MG63 (cell line): ENCODE data around the gene KIF5A. TPM values are rescaled to one million over a fixed set of nuclear protein-coding genes. Genes with fewer than 3 reads are reported as not detected.
"Not testable (repeated sequence)": the region's sequence is repeated elsewhere in the genome, so short reads cannot be mapped to it uniquely, and the experiment has no call there.

Source experiments
- DNase-seq: peaks from one replicate; pipeline ENCODE4 v3.0.0-alpha.2; 2020
- H3K27me3 ChIP-seq: fragments of 250-450 bp; sonication (Bioruptor Pico); 2 replicates; pipeline ENCODE4 v1.5.1; 2020; ENCODE audit warnings: mild to moderate bottlenecking, moderate library complexity
- H3K36me3 ChIP-seq: fragments of 250-450 bp; sonication (Bioruptor Pico); 2 replicates; pipeline ENCODE4 v1.5.1; 2020; ENCODE audit warnings: mild to moderate bottlenecking, moderate library complexity
- H3K4me3 ChIP-seq: fragments of 250-450 bp; sonication (Bioruptor Pico); 2 replicates; pipeline ENCODE4 v1.5.1; 2020; ENCODE audit warnings: mild to moderate bottlenecking, moderate library complexity
- H3K9me3 ChIP-seq: fragments of 250-450 bp; sonication (Bioruptor Pico); 2 replicates; pipeline ENCODE4 v1.5.1; 2020; ENCODE audit warnings: mild to moderate bottlenecking, moderate library complexity
- total RNA-seq: library from RNA; depleted of rRNA; stranded (reverse); fragments of >200 nt; shearing (Covaris generic); gene quantifications from 2 replicates; pipeline ENCODE4 v1.2.3, GENCODE V29; 2014; ENCODE audit warnings: low replicate concordance

KIF5A gene
- total RNA-seq, 1 experiment from 2014 or later: not detected

DNA sequence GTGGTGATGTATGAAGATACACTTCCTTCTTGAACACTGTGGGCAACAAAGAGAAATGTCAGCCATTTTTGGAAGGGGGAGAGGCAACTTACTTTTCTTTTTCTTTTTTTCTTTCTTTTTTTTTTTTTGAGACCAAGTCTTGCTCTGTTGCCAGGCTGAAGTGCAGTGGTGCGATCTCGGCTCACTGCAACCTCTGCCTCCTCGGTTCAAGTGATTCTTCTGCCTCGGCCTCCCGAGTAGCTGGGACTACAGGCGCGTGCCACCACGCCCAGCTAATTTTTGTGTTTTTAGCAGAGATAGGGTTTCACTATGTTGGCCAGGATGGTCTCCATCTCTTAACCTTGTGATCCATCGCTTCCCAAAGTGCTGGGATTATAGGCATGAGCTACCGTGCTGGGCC, 32.1 kb upstream of the KIF5A start:
- not testable (repeated sequence) for H3K4me3 ChIP-seq, H3K27me3 ChIP-seq, DNase-seq, H3K9me3 ChIP-seq
- peaks cover 69% of the 10 kb centered on the region for H3K36me3 ChIP-seq

DNA sequence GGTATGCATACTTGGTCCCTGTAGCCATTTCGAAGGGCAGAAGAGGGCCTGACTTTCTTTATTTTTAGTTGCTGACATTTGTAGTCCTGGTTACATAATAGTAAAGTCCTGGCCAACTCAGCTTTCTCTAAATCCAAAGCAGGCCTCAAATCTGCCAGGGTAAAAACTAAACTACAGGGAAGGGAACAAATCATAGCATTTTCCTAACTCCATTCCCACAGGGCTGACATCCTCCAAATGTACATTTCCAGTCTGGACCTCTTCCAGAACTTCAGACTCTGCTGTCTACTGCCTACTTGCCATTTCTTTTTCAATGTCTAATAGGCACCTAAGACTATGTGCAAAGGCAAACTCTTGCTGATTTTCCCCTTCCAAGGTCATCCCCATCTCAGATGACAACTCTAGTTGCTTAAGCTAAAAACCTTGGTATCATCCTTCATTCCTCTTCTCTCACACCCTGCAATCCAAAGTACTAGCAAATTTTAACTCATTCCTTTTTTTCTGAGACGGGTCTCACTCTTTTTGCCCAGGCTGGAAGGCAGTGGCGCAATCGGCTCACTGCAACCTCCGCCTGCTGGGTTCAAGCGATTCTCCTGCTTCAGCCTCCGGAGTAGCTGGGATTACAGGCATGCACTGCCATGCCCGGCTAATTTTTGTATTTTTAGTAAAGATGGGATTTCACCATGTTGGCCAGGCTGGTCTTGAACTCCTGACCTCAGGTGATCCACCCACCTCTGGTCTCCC, 31.5 kb upstream of the KIF5A start:
- no peak for DNase-seq
- H3K36me3 ChIP-seq: peaks cover 64% of the 10 kb centered on the region

DNA sequence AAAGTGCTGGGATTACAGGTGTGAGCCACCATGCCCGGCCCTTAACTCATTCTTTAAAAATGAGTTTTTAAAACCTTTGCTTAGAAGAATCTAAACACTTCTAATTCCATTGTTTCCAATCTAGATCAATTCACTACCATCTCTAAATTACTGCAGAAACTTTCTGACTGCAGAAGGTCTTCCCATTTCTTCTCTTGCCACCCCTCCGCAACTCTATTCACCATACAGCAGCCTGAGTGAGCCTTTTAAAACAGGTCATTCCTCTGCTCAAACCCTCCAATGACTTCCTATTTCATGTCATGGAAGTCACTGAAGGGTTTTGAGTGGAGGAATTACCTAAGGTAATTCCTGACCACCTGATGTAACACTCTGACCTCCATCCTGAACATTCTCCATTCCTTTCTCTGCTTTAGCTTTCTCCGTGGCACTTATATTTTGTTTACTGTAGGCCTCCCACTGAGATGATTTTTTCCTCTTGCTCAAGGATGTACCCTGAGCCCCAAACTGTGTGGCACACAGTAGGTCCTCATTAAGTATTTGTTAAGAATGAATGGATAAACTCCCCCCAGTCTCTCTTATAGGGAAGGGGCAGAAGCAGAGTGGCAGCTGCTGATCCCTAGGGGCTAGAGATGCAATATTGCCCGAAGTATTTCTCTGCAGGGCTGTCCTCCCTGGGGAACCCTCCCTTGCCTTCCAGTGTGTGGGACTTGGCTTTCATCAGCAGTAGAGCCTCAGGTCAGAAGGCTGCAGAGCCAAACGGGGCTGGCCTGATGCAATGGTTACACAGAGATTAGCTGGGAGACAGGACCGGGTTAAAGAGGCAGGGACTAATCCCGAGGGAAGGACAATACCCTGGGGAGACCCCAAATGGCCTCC, 30.7 kb upstream of the KIF5A start:
- H3K27me3 ChIP-seq: no peaks in the 10 kb centered on the region

More for the DNA sequence above, 31.5 kb upstream of the KIF5A start:
- H3K9me3 ChIP-seq: no peaks in the 10 kb centered on the region
- H3K4me3 ChIP-seq: peak overlapping the region; percentile 93
- H3K27me3 ChIP-seq: no peaks in the 10 kb centered on the region

DNA sequence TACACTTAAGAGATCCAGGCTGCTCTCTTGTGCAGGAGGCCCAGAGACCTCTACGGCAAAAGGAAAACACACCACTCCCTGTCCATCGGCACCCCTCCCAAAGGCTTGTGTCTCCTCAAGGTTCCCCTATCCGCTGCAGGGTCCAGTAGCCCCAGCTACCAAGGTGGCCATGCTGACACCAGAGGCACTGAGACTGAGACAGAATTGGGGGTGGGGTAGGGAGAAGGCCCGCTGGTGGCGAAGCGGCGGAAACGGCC, 30.1 kb upstream of the KIF5A start:
- DNase-seq: no peak
- no peaks in the 10 kb centered on the region for H3K27me3 ChIP-seq
- H3K9me3 ChIP-seq: no peaks in the 10 kb centered on the region
- peak overlapping the region; percentile 93 for H3K4me3 ChIP-seq
- H3K36me3 ChIP-seq: peaks cover 67% of the 10 kb centered on the region

More for the DNA sequence above, 30.7 kb upstream of the KIF5A start:
- Histone ChIP-seq H3K4me3 (peak overlapping the region; percentile 93), H3K9me3 (no peaks in the 10 kb centered on the region), H3K36me3 (peaks cover 67% of the 10 kb centered on the region)
- peak; percentile 47 for DNase-seq

GRCh38 chr12:57520053-57520818, 29.6 kb upstream of the KIF5A start, which contains the start of gene DDIT3:
TSS of gene DDIT3 (minus strand) at chr12:57520514. CDS start at chr12:57517406, 3,108 bp downstream.
- H3K36me3 ChIP-seq: peaks cover 65% of the 10 kb centered on the region
- DNase-seq: peak; percentile 98

DNA sequence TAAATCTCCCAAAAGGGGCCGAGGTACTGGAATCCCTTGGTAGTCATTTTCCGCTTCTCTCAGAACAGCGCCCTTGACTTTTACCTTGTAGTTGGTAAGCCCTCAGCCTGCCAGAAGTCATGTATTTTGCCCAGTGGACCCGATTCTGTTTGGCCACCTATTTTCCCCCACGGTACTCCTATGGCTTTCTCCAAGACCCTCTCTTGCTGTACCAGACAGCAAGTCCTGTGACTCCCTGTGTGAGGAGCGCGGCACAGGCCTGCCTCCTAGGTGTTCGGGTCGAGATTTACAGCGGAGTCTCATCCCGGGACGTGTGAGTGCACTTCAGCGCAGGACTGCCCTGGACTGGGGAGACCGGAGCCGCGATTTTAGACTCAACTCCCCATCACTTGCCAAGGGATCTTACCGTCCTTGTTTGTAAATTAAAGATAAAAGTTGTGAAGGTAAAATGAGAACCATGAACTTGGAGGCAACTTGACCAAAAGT, 28.3 kb upstream of the KIF5A start:
- Histone ChIP-seq H3K4me3 (peak overlapping the region; percentile 77), H3K36me3 (peaks cover 58% of the 10 kb centered on the region), H3K9me3 (no peaks in the 10 kb centered on the region), H3K27me3 (no peaks in the 10 kb centered on the region)
- DNase-seq: peak; percentile 39

More at GRCh38 chr12:57520053-57520818, 29.6 kb upstream of the KIF5A start, which contains the start of gene DDIT3:
- Histone ChIP-seq H3K9me3 (no peaks in the 10 kb centered on the region), H3K27me3 (no peaks in the 10 kb centered on the region), H3K4me3 (peak within 1 kb of the TSS; percentile 93)

- H3K36me3 ChIP-seq: peaks cover 55% of the 10 kb centered on the region
- H3K4me3 ChIP-seq: peak within 1 kb of the TSS; percentile 77
- DNase-seq: peak; percentile 97
- no peaks in the 10 kb centered on the region for H3K9me3 ChIP-seq
- H3K27me3 ChIP-seq: no peaks in the 10 kb centered on the region
These were observed 27.6 kb upstream of the KIF5A start, which contains the start of gene MBD6 for GRCh38 chr12:57522011-57522886. TSS of gene MBD6 (plus strand) at chr12:57522824. CDS start at chr12:57524304, 1,480 bp downstream.

- Histone ChIP-seq H3K9me3 (no peaks in the 10 kb centered on the region), H3K36me3 (peaks cover 50% of the 10 kb centered on the region), H3K4me3 (peak overlapping the region; percentile 77), H3K27me3 (no peaks in the 10 kb centered on the region)
- peak; percentile 52 for DNase-seq
These were observed 26.7 kb upstream of the KIF5A start for GRCh38 chr12:57522887-57523705.

GRCh38 chr12:57523706-57524614, 25.9 kb upstream of the KIF5A start:
- Histone ChIP-seq H3K9me3 (no peaks in the 10 kb centered on the region), H3K4me3 (peak overlapping the region; percentile 77), H3K27me3 (no peaks in the 10 kb centered on the region), H3K36me3 (peaks cover 48% of the 10 kb centered on the region)
- DNase-seq: no peak

DNA sequence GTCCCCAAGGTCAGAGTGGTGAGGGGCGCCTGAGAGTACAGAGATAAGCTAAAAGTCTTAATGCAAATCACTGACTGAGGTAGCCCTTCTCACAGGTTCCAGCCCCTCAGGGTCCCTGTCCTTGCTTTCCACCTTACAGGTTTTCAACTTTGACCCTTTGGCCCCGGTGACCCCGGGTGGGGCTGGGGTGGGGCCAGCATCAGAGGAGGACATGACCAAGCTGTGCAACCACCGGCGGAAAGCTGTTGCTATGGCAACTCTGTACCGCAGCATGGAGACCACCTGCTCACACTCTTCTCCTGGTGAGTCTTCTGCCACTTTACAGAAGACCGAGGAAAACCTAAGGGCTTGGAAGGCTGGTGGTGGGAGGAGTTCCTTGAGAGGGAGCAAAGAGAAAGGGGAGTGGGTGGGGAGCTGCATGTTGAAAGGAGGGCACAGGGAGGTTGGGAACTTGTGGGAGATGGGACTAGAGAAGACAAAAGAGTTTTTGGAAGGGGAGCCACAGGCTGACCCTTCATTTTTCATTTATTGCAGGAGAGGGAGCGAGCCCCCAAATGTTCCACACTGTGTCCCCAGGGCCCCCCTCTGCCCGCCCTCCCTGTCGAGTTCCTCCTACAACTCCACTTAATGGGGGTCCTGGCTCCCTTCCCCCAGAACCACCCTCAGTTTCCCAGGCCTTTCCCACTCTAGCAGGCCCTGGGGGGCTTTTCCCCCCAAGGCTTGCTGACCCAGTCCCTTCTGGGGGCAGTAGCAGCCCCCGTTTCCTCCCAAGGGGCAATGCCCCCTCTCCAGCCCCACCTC, 24.8 kb upstream of the KIF5A start:
- Histone ChIP-seq H3K36me3 (peaks cover 44% of the 10 kb centered on the region), H3K9me3 (no peaks in the 10 kb centered on the region), H3K4me3 (no peak overlapping the region), H3K27me3 (no peaks in the 10 kb centered on the region)
- no peak for DNase-seq

GRCh38 chr12:57525615-57526383, 24.0 kb upstream of the KIF5A start:
- H3K36me3 ChIP-seq: peaks cover 50% of the 10 kb centered on the region
- no peak overlapping the region for H3K4me3 ChIP-seq
- H3K27me3 ChIP-seq: no peaks in the 10 kb centered on the region
- H3K9me3 ChIP-seq: no peaks in the 10 kb centered on the region
- DNase-seq: no peak

DNA sequence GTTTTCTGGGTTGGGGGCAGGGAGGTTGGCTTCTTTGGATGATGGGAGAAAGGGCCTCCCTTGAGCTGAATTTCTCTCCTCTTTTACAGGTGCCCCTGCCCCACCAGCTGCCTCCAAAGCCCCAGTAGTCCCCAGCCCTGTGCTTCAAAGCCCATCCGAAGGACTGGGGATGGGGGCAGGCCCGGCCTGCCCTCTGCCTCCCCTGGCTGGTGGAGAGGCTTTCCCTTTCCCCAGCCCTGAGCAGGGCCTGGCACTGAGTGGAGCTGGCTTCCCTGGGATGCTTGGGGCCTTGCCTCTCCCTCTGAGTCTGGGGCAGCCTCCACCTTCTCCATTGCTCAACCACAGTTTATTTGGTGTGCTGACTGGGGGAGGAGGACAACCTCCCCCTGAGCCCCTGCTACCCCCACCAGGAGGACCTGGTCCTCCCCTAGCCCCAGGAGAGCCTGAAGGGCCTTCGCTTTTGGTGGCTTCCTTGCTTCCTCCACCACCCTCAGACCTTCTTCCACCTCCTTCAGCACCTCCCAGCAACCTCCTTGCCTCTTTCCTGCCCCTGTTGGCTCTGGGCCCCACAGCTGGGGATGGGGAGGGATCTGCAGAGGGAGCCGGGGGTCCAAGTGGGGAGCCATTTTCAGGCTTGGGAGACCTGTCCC, 23.2 kb upstream of the KIF5A start:
- DNase-seq: no peak
- H3K27me3 ChIP-seq: no peaks in the 10 kb centered on the region
- H3K4me3 ChIP-seq: no peak overlapping the region
- peaks cover 53% of the 10 kb centered on the region for H3K36me3 ChIP-seq
- no peaks in the 10 kb centered on the region for H3K9me3 ChIP-seq
